Activated CD8-positive, alpha-beta memory T cell treated with anti-CD3 and anti-CD28 coated beads, Interleukin-2, amount 50 U/mL, for 24 hours (primary cell): ENCODE data around the gene GRWD1.
A peak's percentile ranks its signal among the peaks of the same experiment; 100 is the strongest.

Experiments
- DNase-seq: peaks from one replicate; pipeline ENCODE4 v3.0.0-alpha.2; 2020; ENCODE audit errors: extremely low read depth

Gene GRWD1

DNA sequence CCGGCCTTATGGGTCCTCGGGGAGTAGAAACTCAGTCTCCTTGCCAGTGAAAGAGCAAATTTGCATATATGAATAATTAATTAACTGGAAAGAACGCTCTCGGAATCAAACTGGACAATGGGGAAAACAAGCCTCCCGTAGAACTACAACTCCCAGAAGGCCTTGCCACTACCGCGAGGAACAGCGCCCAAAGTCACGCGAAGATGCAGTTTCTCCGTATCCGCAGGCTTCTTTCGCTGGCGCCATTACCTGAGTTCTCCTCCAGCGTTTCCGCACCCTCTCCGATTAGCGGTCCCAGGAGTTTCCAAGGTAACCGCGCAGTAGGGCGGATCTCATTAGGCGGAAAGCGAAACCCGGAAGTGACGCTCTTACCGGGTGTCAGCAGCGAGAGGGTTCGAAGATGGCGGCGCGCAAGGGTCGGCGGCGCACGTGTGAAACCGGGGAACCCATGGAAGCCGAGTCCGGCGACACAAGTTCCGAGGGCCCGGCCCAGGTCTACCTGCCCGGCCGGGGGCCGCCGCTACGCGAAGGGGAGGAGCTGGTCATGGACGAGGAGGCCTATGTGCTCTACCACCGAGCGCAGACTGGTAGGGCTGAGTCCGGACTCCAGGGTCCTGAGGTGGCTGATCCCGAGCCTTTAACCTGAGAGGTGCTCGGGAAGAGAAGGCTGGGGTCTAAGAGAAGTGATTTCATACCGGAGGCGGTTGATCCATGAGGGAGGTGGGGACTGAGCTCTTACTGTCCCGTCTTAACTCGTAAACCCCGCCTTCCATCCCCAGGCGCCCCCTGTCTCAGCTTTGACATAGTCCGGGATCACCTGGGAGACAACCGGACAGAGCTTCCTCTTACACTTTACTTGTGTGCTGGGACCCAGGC, at the start of gene GRWD1:
Gene GRWD1, plus strand, starts transcription at position 378 of the 876 bp plus-strand sequence. Its CDS starts 23 bp downstream, at position 401.
- peak; percentile 89 for DNase-seq

DNA sequence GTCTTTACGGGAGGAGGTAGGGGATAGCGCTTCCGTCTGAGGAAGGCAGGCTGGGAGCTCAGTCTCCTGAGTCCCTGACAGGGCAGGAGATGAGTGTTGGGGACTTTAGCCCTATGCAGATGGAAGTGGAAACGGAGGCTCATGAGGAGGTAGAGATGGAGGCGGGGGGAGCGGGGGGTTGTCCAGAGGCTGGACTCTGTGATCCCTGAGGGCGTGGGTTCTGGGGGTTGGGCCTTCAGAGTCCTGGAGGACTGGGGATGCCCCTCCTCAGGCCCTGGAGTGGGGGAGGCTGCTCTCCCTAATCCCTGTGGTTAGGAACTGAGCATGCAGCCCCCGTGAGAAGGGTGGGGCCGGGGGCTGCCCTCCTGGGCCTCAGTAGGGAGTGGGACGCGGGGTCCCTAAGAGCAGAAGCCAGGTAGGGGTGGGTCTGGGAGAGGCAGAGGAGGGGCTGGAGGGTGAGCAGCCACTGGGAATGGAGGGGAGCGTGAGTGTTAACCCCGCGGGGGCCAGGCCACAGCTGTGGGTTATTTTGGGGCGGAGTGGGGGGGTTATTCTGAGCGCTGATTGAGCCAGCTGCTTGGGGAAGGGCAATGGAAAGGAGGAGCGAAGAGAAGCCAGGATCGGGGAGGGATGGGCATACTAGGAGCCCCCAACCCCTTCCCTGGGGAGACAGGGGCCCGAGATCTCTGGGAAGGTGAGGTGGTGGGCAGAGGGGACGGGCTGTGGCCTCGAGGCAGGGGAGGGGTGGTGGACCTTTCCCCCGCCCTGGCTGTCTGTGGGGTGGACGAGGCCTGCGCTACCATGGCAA, 49.6 kb upstream of the GRWD1 start:
- no peak for DNase-seq

DNA sequence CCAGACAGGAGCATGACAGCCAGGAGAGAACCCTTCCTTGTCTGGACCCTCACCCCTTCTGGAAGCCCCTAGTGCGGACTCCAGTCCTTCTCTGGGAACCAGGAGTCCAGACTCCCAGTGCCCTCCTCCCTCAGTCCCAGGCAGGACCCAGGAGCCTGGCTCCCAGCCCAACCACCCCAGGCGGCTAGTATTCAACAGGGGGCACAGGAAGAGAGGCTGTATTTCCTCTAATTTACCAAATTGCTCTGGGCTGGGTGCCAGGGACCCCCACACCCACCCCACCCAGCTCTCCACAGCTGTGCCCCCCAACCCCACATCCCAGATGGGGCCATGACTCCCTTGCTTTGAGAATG, 49.0 kb upstream of the GRWD1 start:
- no peak for DNase-seq

DNA sequence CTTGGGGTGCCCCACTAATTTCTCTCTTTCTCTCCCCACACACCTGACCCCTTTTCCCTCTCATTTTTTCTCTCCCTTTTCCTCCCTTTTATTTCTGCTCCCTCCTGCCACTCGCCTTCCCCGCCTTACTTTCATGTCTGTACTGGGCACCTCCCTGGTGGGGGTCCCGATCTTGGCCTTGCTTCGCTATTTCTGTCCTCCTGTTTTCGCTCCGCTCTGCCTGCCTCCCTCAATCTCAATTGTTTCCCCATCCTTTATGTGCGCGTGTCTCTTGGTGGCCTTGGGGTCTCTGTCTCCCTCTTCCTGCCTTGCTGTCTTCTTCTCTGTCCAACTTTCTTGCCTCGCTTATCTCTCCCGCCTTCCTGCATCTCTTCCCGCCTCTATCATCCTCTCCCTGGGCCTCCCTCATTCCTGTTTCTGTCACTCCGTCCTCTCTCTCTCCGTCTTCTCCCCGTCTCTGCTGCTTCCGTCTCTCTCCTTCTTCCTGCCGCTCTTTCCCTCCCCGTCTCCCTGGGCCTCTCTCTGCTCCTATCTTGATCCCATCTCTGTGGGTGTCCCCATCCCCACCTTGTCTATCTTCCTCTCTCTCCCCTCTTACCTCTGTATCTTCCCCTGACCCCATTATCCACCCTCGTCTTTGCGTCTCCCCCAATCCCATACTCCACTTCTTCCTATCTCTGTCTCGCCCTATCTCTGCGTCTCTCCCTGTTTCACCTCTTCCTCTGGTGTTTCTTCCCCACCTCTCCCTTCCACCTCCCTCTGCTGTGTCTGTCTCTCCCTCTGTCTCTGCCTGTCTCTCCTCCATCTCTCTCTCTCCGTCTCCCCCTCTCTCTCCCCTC, 48.3 kb upstream of the GRWD1 start:
- no peak for DNase-seq

DNA sequence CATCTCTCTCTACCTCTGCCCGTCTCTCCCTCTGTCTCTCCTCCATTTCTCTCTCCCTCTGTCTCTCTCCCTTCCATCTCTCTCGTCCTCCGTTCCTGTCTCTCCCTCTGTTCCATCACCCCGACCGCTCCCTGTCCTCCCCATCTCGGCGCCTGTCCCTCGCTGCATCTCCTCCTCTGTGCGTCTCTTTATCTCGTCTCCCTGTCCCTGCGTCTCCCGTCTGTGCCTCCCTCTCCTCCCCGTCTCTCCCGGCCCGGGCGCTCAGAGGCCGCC, 47.7 kb upstream of the GRWD1 start:
- DNase-seq, result no peak

DNA sequence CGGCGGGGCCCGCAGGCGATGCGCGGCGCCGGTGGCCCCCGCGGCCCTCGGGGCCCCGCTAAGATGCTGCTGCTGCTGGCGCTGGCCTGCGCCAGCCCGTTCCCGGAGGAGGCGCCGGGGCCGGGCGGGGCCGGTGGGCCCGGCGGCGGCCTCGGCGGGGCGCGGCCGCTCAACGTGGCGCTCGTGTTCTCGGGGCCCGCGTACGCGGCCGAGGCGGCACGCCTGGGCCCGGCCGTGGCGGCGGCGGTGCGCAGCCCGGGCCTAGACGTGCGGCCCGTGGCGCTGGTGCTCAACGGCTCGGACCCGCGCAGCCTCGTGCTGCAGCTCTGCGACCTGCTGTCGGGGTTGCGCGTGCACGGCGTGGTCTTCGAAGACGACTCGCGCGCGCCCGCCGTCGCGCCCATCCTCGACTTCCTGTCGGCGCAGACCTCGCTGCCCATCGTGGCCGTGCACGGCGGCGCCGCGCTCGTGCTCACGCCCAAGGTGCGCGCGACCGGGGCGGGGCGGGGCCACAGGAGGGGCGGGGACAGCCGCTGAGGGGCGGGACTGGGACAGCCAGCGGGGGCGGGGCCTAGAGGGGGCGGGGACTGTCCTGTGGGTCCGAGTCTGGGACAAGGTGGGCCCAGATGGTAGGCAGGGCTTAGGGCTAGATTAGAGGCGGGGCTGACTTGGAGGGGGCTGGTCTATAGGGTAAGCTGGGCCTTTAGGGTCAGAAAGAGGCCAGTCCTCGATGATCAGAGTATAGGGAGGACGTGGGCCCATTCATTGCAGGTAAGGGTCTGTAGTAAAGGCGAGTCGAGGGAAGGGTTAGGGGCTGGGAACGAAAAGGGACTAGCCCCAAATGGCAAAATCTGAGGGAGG, 47.2 kb upstream of the GRWD1 start:
- DNase-seq, result peak; percentile 66

DNA sequence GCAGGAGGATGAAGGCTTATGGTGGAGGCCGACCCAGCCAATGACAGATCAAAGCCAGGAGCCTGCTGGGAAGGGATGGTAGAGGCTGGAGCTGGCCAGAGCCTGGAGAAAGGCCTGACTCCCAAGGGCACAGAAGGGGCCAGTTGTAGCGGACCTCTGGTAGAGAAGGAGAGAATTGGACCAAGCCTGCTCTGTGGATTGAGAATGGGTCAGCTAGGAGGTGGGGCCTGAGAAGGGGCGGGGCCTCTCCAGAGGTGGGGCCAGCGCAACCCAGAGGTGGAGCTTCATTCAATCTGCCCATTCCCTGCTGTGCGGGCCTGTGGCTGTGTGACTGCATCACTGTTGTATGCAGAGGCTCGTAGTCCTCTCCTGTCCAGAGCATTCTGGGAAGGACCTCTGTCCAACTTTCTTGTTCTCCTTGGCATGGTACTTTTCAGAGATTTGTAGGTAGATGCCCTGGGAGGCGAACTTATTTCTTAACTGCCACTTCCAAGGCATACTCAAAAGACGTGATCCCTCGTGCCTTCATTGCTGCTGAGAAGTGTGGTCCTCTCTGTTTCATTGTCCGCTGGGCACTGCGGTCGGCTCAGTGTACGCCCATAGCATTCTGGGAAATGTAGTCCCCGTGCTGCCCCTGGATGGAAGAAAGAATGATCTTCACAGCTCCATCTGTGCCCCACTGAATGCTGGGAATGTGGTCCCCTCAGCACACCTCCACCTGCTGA, 45.6 kb upstream of the GRWD1 start:
- DNase-seq, result no peak

DNA sequence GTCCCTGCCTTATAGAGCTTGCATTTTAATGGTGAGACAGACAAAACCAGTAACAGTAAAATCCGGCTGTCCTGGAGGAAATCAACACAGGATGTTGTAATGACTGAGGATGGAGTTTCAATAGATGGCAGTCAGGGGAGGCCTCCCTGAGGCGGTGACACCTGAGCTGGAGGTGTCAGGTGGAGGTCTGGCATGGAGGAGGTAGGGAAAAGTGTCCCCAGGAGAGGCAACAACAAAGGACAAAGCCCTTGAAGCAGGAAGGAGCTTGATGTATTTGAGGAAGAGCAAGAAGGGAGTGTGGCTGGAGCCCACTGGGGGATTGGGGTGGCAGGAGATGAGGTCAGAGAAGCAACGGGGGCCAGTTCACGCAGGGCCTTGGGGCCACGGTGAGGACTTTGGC, 44.5 kb upstream of the GRWD1 start:
- DNase-seq, result no peak

DNA sequence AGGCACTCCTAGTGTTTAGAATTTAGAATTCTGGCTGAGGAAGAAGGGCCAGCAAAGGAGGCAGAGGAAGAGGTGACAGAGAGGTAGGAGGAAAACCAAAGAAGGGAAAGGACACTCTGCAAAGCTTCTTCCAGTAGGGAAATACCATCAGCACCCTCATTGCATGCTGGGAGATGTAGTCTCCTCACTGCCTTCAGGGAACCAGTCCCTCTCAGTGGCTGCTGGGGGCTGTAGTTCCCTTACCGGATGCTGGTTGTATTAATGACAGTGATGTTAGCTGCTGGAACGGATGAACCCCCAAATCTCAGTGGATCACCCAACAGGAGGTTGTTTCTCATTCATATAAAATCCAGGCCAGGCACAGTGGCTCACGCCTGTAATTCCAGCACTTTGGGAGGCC, 42.2 kb upstream of the GRWD1 start:
- DNase-seq, result no peak

DNA sequence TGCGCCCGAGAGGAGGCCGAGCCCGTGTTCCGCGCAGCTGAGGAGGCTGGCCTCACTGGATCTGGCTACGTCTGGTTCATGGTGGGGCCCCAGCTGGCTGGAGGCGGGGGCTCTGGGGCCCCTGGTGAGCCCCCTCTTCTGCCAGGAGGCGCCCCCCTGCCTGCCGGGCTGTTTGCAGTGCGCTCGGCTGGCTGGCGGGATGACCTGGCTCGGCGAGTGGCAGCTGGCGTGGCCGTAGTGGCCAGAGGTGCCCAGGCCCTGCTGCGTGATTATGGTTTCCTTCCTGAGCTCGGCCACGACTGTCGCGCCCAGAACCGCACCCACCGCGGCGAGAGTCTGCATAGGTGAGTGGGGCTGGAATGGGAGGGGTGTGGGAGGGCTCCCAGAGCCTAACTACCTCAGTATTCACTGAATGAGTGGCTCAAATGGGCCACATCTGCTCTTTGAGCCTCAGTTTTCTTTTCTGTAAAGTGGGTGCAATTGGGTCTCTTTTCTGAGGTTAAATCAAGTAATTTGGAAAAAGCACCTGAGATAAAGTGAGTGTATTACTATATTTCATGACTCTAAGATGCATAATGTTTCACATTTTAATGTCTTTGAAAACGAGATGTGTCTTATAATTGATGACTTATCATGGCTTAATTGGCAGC, 40.6 kb upstream of the GRWD1 start:
- no peak for DNase-seq

DNA sequence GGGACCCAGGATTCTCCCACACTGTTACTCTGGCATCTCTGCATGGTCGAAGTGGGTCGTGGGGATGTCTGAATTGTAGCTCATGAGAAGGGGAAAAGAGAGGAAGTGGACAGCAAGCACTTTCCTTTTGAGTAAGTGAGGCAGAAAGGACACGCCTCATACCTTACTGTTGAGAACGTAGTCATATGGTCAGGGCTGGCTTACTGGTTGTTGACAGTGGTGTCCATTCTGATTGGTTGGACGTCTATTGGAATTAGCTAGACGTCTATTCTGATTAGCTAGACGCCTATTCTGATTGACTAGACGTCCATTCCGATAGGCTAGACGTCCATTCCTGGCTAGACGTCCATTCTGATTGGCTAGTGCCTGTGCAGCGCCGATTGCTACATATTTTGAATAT, 39.9 kb upstream of the GRWD1 start:
- DNase-seq, result no peak

DNA sequence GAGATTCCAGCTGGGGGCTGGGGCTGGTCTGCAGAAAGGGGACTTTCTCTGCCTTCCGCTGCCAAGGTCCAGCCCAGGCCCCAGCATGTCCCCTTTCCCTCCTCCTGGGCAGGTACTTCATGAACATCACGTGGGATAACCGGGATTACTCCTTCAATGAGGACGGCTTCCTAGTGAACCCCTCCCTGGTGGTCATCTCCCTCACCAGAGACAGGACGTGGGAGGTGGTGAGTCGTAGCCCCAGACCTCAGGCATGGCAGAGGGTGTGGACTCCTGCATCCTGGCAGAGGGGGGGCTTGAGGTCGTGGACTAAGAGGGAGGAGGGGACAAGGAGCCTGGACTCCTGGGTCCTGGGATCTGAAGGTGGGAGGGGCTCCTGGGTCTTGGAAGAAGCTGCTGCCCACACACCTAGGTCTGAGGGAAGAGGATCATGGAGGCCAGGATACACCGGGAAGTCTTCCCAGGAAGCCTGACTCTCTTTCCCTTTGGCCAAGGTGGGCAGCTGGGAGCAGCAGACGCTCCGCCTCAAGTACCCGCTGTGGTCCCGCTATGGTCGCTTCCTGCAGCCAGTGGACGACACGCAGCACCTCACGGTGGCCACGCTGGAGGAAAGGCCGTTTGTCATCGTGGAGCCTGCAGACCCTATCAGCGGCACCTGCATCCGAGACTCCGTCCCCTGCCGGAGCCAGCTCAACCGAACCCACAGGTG, 31.8 kb upstream of the GRWD1 start:
- no peak for DNase-seq

DNA sequence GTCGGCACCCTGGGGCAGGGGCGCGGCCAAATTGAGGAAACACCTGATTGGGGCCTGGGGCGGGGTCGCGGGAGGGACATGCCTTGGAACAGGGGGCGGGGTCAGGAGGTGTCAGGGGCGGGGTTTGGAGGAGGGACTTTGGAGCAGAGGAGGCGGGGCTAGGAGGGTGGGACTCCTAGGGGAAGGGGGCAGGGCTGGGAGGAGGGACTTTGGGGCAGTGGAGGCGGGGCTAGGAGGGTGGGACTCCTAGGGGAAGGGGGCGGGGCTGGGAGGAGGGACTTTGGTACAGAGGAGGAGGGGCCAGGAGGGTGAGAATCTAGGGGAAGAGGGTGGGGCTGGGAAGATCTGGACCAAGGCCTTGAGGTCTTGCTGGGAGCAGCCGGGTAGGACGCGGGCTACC, 30.4 kb upstream of the GRWD1 start:
- no peak for DNase-seq

DNA sequence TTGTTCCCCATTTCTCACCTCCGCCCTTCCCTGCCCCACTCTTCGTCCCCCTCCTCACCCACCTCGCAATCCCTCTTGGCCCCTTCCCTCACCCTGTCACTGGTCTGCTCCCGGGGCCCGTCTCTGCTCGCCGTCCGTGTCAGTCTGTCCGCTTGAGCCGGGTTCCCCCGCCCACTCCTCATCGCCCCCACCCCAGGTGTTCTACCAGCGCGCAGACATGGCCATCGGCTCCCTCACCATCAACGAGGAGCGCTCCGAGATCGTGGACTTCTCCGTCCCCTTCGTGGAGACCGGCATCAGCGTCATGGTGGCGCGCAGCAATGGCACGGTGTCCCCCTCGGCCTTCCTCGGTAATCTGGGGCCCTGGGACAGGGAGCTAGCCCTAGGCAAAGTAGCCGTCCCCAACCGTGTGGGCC, 30.0 kb upstream of the GRWD1 start:
- no peak for DNase-seq

DNA sequence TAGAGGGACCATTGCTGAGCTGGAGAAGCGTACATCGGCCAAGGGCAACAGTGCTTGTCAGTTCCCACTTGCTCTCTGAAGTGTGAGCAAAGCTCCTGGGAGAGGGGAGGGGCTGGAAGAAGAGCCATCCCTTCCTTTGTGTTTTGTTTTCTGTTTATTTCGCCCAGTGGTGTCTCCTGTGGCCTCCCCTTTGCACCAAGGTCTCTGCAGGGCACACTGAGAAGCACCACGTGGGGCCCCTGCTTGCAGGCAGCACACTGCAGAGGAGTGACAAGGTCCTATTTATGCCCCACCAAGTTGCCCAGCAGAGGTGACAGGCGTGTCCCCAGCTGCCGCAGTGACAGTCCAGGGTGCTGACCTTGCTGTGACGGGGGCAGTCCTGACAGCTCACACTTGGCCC, 28.4 kb upstream of the GRWD1 start:
- no peak for DNase-seq

DNA sequence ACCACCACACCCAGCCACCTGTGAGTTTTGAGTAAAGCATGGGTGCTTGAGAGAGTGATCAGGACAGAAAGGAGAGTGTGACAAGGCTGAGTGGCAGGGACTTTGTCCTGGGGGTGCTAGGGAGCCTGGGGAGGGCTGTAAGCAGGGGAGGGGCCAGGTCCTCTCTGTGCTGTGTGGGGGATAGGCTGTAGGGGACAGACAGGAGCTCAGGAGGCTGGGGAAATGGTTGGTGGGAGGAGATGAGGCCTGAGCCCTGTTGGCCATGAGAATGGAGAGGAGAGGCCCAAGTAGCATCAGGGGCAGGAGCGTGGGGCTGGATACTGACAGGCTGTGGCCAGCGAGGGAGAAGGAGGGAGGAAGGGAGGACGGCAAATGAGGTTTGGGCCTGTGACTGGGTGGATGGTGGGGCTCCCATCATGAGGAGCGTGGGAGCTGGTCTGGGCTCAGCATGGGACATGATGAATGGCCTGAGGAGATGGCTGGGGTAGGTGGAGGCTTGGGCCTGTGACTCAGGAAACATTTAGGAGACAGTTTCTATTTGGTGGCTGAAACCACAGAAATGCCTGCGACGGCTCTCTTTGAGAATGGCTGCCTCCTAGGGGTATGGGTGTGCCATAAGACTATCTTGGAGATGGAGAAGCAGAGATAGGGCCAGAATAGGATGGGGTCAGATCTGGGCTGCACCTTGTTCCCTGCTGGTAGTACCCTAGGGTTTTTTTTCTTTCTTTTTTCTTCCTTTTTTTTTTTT, 27.3 kb upstream of the GRWD1 start:
- no peak for DNase-seq

DNA sequence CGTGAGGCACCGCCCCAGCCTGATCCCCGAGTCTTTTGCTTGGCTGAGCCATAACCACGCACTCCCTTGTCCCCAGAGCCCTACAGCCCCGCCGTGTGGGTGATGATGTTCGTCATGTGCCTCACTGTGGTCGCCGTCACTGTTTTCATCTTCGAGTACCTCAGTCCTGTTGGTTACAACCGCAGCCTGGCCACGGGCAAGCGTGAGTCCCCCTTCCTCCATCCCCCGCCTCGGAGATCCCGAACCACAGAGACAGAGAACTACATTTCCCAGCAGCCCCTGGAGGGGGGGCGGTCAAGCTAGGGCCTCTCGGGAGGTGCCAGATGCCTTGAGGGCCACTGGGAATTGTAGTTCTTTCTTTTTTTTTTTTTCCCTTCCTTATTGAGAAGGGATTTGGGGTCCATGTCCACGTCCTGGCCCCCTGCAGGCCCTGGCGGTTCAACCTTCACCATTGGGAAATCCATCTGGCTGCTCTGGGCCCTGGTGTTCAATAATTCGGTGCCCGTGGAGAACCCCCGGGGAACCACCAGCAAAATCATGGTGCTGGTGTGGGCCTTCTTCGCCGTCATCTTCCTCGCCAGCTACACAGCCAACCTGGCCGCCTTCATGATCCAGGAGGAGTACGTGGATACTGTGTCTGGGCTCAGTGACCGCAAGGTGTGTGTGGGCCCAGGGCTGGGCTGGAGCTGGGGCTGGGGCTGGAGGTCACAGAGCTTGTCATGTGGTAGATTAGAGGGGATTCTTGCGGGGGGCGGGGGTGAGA, 26.4 kb upstream of the GRWD1 start:
- DNase-seq, result peak; percentile 33

DNA sequence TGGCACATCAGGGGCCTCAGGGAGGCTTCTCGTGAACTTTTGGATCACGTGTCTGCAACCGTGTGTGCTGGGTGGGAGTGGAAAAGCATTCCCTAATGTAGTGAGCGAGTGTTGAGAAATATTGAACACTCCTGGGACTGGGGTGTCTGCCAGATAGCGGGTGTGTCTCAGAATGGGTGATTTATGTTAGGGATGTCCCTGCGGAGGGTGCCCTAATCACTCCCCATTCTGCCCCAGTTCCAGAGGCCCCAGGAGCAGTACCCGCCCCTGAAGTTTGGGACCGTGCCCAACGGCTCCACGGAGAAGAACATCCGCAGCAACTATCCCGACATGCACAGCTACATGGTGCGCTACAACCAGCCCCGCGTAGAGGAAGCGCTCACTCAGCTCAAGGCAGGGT, 24.2 kb upstream of the GRWD1 start:
- no peak for DNase-seq
